ENCODE measurements around the gene BEST4.

GRCh38 chr1:44786841-44787426 is 1.0 kb downstream of the BEST4 start:
- TF ChIP-seq CTCF (IDR thresholded peaks at IDR 0.05; ENCODE audit: poor library complexity), result no peak
- TF ChIP-seq EZH2 (IDR thresholded peaks at IDR 0.05; ENCODE audit: borderline replicate concordance), result no peak

Measured in hepatocyte (in vitro differentiated cells).